ENCODE results near the gene DCTN1. TPM values are rescaled to one million over a fixed set of nuclear protein-coding genes. Genes with fewer than 3 reads are reported as not detected.

The DCTN1 gene
- total RNA-seq, 6 donors from 2014 or later, result 106 to 260 (median 147) TPM

- H3K4me1 ChIP-seq, result peaks cover 0 to 7% (median 3%) of the 10 kb centered on the region in 4 donors
- 89 to 90% methylated on average over 2 of the region's 2 CpGs for WGBS, 2 donors
- H3K4me3 ChIP-seq, result no peak overlapping the region
- DNase-seq (no peak), ATAC-seq (ENCODE audit: low FRiP score in 2 of 2) (no peak)
- no peaks in the 10 kb centered on the region for H3K27me3 ChIP-seq
- H3K27ac ChIP-seq, result no peak overlapping the region
- no peak for TF ChIP-seq POLR2AphosphoS5 (IDR thresholded peaks at IDR 0.05)
- no peak for TF ChIP-seq EP300 (IDR thresholded peaks at IDR 0.05)
- no peak for TF ChIP-seq POLR2A (IDR thresholded peaks at IDR 0.05)
- TF ChIP-seq CTCF (IDR thresholded peaks at IDR 0.05), result no peak
- peaks cover 0 to 6% (median 0%) of the 10 kb centered on the region in 4 donors for H3K36me3 ChIP-seq
- H3K9me3 ChIP-seq, result no peaks in the 10 kb centered on the region
Observed at GRCh38 chr2:74325815-74326214, 54.3 kb downstream of the DCTN1 start.

DNA sequence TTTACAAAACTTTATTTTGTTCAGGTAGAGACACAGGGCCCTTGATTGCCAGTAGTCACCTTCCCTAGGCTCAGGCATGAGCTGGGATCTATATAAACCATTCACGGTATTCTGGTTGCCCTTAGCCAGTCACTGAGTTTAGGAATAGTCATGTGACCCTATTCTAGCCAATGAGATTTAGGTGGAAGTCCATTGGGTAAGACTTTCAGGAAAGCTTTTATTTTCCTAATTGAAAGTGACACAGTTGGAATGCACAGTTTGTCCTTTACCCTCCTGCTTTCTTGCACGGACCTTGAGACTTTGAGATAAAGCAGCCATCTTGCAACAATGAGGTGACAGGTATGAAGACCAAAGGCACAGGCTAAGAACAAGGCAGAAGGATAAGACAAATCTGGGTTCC, 58.4 kb downstream of the DCTN1 start:
- no peak overlapping the region for H3K4me3 ChIP-seq
- H3K4me1 ChIP-seq, result no peaks in the 10 kb centered on the region
- DNase-seq (no peak), ATAC-seq (ENCODE audit: low FRiP score in 2 of 2) (no peak)
- WGBS, 2 donors, result 89 to 90% methylated on average over 2 of the region's 2 CpGs
- H3K27ac ChIP-seq, result no peak overlapping the region
- H3K36me3 ChIP-seq, result no peaks in the 10 kb centered on the region
- no peaks in the 10 kb centered on the region for H3K9me3 ChIP-seq
- no peaks in the 10 kb centered on the region for H3K27me3 ChIP-seq
- TF ChIP-seq POLR2AphosphoS5 (IDR thresholded peaks at IDR 0.05) (no peak), POLR2A (IDR thresholded peaks at IDR 0.05) (no peak), EP300 (IDR thresholded peaks at IDR 0.05) (no peak), CTCF (IDR thresholded peaks at IDR 0.05) (no peak)

DNA sequence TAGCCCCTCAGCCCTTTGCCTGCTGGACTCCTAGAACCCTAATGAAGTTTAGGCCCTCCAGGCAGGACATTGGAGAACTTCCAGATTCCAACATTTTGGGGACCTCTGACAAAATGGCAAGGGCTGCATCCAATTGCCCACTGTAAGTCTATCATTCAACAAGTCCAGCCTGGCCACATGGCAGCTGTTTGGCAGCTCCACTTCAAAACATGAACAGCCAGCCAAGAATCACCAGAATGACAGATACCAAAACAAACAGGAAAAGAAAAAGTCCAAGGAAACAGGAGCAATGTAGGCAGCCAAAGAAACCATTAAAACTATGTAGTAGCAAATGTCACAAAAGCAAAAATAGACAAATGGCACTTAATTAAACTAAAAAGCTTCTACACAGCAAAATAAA, 62.4 kb downstream of the DCTN1 start:
- peaks cover 0 to 5% (median 0%) of the 10 kb centered on the region in 4 donors for H3K4me1 ChIP-seq
- H3K4me3 ChIP-seq, result no peak overlapping the region
- no peaks in the 10 kb centered on the region for H3K36me3 ChIP-seq
- H3K9me3 ChIP-seq, result no peaks in the 10 kb centered on the region
- H3K27ac ChIP-seq, result no peak overlapping the region
- no peaks in the 10 kb centered on the region for H3K27me3 ChIP-seq
- DNase-seq, result no peak
- no peak for TF ChIP-seq CTCF (IDR thresholded peaks at IDR 0.05)
- no peak for TF ChIP-seq POLR2A (IDR thresholded peaks at IDR 0.05)
- ATAC-seq (ENCODE audit: low FRiP score in 2 of 2), result no peak

DNA sequence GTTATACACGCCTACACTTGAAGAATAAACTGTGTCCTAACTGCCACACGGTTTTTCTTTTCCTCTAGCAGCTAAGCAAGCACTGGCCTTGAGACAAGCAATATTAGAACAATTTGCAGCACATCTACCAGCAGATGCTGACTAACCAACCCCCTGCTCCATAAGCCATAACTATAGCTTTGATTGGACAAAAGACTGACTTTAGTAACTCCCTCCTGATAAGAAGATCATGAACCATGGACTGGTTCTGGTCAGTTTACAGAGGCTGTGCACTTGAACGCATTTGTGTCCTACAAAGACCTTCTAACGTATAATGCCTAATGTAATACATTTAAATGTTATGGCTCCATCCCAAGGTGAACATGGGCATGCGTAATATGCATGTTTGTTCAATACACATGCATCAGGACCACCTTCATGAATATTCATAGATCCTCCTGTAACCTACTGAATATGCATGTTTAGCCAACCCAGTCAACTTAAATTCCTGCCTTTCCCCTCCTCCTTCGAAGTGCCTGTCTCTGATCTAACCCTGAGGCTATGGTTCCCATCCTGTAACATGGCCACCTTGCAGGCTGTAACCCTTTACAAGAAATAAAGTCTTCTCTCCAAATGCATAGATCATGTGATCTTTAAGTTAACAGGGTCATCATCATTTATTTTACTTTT, 63.4 kb downstream of the DCTN1 start:
- no peak for ATAC-seq (ENCODE audit: low FRiP score in 2 of 2)

More for the DNA sequence above, 63.4 kb downstream of the DCTN1 start:
- Histone ChIP-seq H3K4me1 (peaks cover 0 to 5% (median 0%) of the 10 kb centered on the region in 4 donors), H3K27ac (no peak overlapping the region), H3K27me3 (no peaks in the 10 kb centered on the region), H3K4me3 (no peak overlapping the region), H3K36me3 (no peaks in the 10 kb centered on the region), H3K9me3 (no peaks in the 10 kb centered on the region)
- TF ChIP-seq CTCF (IDR thresholded peaks at IDR 0.05), result no peak
- TF ChIP-seq POLR2A (IDR thresholded peaks at IDR 0.05), result no peak
- TF ChIP-seq POLR2AphosphoS5 (IDR thresholded peaks at IDR 0.05), result no peak
- no peak for TF ChIP-seq EP300 (IDR thresholded peaks at IDR 0.05)
- 56 to 60% methylated on average over 6 of the region's 6 CpGs for WGBS, 2 donors
- DNase-seq, result no peak
